NK-92 treated with Interleukin-12 subunit alpha and Interleukin-12 subunit beta, amount 100 ng/mL, for 24 hours (cell line): Measurements from ENCODE around the gene P2RY14.

Source experiments
- DNase-seq: peaks from one replicate; lab custom pipeline; 2025; lab: John Stamatoyannopoulos, UW

The P2RY14 gene

DNA sequence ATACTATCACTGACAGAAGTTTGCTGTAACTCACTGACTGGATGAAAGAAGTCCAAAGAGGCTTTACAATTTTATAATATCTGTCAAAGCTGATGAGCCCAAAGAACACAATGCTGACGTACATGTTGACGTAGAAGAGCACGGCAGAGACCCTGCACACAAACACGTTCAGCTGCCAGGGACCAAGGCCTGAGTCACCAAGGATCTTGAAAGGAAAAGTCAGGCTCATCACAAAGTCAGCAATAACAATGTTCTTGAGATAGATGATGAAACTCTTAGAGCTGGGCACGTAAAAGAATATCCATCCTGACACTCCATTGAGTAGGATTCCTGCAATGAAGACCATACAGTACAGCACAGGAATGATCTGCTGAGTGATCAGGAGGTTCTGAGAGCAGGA, 64.5 kb downstream of the P2RY14 start:
- DNase-seq, result no peak

DNA sequence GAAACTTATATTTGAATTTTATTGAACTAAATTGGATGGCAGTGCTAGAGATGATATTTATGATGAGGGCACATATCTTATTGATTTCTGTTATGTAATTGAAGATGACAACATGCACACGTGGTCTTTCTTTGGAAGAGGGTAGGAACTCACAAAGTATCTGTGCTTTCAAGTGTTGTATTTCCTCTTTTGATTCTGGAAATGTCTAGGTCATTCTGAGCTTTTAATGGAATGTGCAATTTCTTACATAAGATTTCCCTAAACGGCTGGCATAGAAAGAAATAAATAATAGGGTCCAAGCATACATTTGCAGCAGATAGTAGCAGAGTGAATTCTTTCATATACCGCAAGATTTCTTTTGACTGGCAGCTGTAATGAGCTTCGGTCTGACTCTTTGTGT, 65.2 kb downstream of the P2RY14 start:
- no peak for DNase-seq

DNA sequence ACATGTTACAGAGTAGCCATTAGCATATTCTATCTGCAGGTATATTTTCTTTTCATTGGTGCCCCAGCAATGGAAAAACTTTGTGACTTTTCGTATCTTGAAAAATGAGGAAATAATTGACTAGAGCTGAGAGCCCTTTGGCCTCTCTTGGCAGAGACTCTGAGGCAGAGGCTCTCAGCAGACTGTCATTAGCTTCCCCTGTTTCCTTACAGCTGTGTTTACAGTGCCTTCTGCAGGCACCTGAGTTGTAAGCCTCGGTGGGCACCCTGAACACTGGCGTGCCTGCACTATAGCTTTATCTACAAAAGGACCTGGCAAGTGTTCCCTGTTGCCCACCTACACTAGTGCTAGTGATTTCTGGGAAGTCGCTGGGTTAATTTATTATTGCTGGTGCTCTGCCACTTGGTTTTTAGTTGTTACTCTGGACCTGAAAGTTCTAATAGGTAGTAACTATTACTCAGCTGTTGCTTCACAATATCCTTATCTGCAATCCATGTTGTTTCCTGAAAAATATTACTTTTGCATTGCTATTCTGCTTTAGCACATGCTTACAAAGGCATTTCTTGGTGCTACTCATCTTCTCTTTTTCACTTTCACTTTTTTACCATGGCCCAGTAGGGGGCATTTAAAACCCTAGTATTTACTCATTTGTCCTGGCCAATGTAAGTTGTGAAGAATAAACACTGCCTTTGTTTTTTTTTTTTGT, 67.5 kb downstream of the P2RY14 start:
- no peak for DNase-seq

DNA sequence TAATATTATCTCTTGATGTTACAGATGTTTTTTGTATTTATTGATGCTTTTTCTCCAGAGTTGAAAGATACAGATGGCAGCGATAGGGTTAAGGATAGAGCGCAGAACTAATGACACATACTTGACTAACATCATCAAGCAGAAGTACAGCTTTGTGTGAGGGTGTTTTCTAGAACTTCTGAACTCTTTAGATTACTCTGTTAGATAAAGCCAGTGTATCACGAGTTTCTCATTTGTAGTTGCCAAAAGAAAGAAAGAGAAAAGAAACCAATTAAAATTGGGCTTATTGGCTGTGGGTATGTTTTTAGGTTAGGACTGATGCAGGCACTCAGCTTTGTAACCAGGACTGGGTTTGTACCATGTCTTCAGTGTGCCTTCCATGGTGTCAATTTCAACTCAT, 68.7 kb downstream of the P2RY14 start:
- DNase-seq, result no peak

DNA sequence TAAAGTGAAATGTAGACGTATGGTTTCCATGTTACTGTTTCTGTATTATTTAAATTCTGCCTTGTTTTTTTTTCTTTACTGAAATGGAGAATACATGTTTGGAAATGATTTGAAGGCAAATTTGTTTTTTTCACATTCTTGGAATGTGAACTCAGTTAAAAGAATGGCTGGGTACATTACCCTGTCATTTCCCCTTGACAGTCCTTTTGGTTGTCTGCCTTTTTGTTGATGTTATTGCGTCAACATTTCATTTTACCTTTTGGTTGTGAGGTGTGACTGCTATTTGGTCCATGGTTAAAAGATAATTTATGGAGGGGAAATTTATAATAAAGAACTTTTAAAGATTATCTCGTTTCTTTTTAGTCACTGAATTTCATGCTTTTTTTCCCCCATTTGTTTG, 72.1 kb downstream of the P2RY14 start:
- DNase-seq, result no peak

DNA sequence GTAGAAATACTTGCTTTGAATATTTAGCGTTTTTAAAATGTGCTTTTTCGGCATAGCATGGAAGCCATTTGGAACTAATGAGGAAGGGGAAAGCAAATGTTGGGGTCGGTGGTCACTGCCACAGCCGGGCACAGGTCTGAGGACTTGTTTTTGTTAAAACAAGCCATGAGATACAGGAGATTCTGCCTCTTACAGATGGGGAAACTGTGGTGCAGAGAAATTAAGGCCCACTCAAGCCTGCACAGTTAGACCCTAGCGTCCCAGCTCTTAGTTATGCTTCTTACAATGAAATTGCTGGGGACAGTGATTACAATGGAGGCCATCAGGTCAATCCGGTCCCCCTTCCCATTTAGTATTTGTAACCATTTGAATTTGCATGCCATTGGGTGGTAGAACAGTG, 72.9 kb downstream of the P2RY14 start:
- DNase-seq, result no peak

DNA sequence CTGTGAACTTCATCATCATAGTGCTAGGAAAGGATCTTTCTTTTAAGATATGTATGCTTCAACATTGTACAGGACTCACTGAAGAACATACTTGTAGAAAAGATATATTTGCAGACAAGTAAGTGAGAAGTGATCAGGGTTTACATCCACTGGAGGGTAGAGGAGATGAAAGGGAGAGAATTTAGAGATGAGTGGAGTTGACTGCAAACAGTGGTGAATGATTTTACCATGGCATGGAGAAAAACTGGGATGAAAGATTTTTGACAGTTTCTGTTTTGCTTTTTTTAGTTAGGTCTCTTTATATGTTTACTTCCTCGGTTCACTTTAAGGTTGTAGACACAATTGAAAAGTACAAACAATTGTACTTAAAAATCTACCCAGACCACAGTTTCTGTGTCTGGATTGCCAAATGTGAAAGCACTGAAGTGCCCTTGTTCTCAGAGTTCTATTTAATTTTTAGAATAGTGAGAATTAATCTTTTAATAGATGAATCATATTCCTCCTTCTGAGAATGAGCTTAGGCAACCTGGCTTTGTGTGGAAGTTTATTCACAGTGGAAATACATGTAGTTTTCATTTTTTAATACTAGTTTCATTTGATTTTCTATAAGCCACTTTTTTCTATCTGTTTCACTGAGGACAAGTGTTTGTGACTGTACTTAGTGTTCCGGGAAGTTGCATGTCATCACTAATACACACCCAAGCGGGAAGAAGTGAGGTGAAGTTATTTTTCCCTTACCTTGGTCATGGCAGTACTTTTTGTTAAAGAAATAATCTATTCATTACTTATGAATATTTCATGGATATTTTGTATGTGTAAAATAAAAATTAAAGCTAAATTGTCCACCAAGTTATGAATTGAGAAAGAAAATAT, 73.6 kb downstream of the P2RY14 start:
- no peak for DNase-seq

DNA sequence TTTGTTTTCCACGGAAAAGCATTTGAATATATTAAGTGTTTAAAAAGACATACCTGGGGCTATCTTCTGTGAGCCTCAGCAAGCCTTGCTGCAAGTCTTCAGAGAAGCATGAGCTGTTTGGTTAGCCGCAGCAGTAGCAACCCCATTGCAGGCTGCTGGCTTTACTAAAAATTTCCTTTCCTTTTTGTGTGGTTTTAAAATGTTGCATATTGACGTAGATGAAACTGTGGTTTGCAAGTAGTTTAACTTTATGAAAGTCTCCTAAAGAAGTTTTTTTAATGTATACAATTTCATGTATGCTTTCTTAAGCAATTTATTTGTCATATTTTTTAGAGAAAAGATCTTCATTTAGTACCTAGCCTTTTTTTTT, 75.3 kb downstream of the P2RY14 start, which contains the start of gene GPR171:
Gene GPR171, minus strand, starts transcription at position 166 of the 370 bp plus-strand sequence. CDS start 3,830 bp downstream, outside the sequence.
- peak; percentile 15 for DNase-seq

DNA sequence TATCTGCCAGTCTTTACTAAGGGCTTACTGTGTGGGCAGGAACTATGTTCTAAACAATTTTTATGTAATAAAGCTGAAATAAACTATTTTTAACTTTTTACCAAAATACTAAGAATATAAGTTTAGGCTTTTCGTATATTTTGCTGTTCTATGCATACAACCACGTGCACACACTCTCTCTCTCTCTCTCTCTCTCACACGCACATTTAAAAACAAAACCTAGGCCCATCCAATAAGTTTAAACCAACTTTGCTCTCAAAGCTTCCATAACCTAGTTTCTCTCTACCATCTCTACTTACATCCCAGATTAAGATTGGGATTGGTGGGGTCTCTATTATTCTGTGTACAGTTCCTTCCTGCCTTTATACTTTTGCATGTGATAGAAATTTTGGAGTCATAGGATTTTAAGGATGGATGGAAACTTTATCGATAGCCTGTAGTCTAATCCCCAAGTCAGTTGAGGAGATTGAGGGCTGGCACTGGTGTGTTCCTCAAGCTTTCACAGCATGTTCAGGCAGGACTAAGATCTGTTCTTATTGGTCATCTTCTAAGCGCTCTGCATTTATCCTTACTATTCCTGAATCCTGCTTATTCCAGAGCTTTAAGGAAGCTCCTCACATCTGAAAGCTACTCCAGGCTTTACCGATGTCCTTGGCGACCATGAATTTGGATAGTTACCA, 77.2 kb downstream of the P2RY14 start:
- no peak for DNase-seq

DNA sequence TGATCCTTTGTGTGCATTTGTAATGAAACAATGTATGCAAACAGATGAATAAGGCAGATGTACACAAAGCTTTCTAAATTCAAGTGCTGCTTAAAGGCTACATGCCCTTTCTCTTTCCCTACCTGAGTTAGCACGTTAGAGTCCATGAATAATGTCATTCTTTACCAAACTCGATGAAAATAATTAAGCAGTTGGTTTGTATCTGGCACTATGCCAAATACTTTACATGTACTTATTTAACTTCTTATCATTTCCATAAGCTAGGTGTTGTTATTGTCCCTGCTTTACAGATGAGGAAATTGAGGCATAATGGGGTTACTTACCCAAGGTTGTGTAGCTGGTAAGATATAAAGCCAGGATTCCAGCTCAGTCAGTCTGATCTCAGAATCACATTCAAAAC, 77.8 kb downstream of the P2RY14 start:
- DNase-seq, result no peak

DNA sequence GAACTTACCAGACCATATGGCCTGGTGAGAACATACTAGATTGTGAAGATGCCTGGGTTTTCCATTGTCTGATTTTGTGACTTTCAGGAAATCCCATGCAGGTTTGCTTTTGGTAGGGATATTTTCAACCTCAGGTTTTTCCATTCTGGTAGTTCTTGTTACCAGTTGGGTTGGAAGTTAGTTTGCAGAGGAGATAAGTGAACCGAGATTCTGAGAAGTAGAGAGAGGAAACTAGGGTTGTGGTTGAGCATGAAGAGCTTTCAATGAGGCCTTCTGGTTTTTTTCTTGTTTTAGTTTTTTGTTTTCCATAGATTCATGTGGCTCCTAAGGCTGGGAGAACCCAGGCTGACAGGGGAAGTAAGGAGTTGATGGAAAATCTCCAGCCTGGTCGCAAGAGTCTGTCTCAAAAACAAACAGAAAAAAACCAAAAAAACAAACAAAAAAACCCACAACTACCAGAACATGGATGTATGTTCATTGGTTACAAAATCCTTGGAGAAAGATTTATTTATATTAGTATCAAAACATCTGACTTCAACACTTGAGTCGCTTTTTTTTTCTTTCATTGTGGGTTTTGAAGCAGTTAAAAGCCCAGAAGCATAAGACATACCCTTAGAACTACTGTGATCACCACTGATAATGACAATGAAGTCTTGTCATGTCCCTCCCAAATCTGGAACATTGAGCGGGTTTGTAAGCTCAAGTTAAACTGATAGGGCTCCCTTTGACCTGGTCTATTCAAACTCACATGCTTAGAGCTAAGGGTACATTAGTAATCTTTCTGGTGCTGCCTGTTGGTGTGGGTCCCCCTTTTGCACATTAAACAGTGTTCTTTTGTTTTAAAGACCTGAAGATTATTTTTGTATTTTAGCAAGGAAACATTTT, 78.5 kb downstream of the P2RY14 start:
- DNase-seq, result no peak

DNA sequence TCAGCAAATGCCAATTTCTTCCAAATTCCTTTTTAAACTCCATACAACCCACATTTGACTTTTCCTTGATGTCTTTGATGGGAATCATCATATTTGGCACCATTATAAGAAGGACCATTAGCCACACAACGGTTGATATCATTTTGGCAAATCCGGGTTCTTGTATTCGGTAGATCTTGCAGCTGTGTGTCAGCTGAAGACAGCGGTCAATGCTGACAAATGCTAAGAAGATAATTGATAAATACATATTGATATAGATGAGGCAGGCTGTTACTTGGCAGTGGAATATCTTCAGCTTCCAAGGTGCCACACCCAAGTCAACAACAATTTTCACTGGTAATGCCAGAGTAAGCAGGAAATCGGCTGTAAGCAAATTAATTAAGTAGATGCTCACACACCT, 79.5 kb downstream of the P2RY14 start:
- DNase-seq, result no peak

DNA sequence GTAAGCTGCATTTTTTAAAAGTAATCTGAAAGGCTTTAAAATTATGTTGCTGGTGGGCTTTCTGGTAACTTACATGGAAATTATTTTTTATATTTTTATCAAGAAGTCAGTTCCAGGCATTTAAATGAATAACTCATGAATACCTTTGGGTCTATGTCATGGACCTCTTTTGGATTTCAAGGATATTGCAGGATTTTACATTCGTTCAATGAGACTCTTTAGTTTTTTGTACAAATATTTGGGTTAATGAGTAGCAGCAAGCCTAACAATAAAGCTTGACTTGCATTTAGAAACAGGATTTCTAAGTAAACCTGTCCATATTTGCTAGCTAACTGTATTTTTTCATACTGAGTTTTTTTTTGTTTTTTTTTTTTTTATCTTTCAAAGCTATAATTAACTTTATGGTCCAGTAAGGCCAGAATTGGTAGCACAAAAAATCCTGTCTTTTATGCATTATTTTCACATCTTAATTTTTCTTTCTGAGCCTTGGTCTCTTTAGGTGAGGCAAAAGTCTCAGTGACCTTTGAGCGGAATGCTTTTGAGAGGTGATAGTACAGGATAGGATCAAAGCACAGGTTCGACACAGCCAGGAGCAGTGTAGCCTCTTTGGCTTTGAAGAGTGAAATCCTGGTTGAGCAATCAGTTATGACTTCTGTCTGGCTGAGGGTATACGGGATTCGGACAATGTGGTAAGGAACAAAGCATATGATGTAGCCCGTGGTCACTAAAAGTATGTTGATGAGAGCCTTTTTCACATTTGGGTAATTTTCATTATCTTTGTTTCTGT, 80.2 kb downstream of the P2RY14 start:
- DNase-seq, result no peak

DNA sequence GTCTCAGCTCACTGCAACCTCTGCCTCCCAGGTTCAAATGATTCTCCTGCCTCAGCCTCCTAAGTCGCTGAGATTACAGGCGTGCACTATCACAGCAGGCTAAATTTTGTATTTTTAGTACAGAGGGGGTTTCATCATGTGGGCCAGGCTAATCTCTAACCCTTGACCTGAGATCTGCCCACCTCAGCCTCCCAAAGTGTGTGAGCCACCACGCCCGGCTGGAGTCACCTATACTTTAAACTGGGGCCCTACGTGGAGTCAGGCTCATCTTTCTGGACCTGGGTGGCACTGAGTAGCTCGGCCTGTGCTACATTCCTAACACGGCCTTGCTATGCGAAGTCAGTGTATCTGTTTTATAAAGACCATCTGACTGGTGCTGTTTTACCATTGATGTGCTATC, 81.1 kb downstream of the P2RY14 start:
- no peak for DNase-seq

DNA sequence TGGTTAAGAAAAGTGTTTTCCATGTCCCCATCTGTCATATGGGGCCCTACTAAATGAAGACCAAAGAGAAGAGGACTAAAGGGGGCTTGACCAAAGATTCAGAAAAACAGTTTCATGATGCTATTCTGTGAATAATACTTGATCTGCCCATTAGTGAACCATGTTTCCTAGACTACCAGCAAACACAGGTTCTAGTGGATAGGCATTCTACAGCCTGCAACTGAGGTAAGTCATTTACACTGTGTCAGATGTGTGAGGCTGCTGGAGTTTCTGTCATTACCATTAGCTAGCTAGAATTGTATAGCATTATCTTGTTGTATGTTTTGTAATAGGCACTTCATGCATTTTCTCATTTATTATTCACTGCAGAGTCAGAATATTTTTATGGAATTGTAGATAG, 81.9 kb downstream of the P2RY14 start:
- DNase-seq, result no peak

DNA sequence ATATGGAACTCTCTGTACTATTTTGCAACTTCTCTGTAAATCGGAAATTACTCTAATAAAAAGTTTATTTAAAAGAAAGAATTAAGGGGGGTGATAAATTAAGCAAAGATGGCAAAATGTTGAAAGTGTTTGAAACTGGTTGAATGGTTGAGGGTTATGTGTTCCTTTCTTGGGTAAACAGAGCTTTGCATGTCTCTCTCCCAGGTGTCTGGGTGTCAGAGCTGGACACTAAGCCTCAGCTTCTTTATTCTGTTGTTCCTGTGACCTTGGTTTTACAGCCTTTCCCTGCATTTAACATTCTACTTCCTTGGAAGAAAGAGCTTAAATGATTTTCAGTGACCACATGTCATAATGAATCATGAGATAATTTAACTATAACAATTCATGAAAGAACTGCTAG, 82.5 kb downstream of the P2RY14 start:
- no peak for DNase-seq

DNA sequence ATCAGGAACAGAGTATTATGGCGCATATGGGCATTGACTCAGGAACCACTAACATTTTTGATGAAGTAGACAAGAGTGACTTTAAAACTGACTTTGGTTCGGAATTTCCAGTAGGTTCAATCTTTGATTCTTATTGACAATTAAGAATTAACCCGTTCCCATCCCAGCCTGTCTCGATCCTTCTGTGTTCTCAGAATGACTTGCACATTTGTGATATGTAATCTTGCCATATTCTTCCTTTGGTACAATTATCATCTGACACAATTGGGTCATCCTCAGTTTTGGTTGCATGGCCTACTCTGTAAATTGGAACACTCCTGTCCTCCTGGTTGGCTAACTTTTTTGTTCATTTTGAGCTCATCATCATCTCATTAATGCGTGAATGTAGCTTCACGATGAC, 85.8 kb downstream of the P2RY14 start:
- DNase-seq, result no peak

DNA sequence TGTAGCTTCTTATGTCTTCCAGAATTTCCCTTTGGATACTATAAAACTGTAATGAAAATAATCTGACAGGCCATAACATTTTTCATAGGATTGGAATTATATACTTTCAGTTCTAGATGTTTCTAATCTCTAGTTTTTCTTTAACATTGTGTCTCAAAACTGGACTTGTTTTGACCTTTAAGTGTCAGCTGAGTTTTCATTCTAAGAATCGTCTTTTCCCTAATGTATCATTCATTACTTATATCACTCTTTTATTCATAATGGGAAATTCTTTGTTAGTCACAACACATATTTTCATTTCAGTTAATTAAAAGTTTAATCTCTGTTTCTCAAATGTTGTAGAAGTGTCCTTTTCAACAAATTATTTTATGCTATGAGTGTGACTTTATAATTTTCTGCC, 87.2 kb downstream of the P2RY14 start:
- no peak for DNase-seq

DNA sequence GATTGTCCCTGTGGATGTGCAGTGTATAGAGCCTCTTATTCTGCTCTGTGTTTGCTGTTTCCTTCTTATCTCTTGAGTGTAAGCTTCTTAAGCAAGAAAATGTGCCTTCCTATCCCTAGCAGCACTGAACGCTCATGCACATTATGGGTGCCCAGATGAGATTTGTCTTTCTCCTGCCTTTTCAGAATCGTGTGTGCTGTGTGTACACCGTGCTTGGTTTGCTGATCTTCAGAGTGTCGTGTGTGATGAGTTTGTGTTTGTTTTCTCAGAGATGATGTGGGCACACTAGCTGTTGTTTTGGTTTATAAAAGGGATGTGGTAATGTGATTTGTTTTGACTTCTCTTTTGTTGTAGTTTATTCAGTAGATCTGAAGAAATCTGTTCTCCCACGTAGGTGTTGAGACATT, 95.1 kb downstream of the P2RY14 start:
- DNase-seq, result no peak

DNA sequence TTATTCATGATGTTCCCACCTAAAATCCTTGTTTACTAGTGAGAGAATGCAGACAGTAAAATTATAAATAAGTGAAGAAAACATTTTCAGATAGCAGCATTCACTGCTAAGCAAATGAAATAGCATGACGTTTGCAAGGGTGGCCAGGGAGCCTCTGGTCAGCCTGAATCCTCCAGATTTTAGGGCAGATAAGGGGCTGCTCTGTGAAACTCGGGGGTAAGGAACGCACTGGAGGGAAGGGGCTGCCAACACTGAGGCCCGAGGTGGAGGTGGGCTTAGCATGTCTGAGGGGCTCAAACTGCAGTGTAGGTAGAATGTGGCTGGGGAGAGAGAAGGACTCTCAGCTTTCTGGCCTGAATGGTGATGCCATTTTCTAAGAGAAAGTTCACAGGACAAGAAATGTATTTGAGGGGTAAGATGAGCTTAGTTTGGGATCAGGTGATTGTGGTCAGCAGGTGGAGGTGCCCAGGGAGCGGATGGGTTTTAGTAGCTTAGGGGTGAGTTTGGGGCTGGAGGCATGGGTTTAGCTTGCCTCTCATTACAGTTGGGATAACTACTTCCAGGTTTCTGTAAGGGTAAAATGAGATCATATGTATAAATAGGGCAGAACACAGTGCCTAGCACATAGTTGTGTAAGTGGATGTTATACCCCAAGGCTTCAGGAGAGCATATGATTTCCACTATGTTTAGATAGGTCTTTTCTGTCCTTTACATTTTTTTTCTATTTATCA, 95.8 kb downstream of the P2RY14 start:
- no peak for DNase-seq
